D721Med (cell line): Measurements from ENCODE around the gene SLC38A3.

Experiments
- DNase-seq: peaks from one replicate; pipeline ENCODE4 v3.0.0; 2011; ENCODE audit warnings: low spot score; ENCODE audit not compliant: insufficient read length
- FAIRE-seq: peaks from 2 replicates; lab custom pipeline; 2011; peaks lifted over from hg19 to GRCh38; lab: Jason Lieb, UNC
- CTCF ChIP-seq: IDR thresholded peaks from 2 replicates; pipeline ENCODE4 v1.5.1; 2012; ENCODE audit warnings: mild to moderate bottlenecking, control low read depth; ENCODE audit not compliant: insufficient read depth; ENCODE audit errors: missing control alignments

SLC38A3 gene

GRCh38 chr3:50165910-50166538 lies 39.0 kb upstream of the SLC38A3 start:
- DNase-seq (no peak), FAIRE-seq (no peak)
- no peak for TF ChIP-seq CTCF

- FAIRE-seq (no peak), DNase-seq (no peak)
- no peak for TF ChIP-seq CTCF
Measured at GRCh38 chr3:50166620-50167019, 38.5 kb upstream of the SLC38A3 start.

GRCh38 chr3:50167069-50167840 lies 37.8 kb upstream of the SLC38A3 start:
- FAIRE-seq: no peak
- DNase-seq: no peak
- TF ChIP-seq CTCF: no peak

GRCh38 chr3:50167841-50168209 lies 37.2 kb upstream of the SLC38A3 start:
- no peak for TF ChIP-seq CTCF
- no peak for DNase-seq
- no peak for FAIRE-seq

- DNase-seq: no peak
- no peak for TF ChIP-seq CTCF
- no peak for FAIRE-seq
Measured at GRCh38 chr3:50168388-50168787, 36.7 kb upstream of the SLC38A3 start.

- no peak for FAIRE-seq
- DNase-seq: no peak
- no peak for TF ChIP-seq CTCF
Measured at GRCh38 chr3:50168791-50169190, 36.3 kb upstream of the SLC38A3 start.
